ENCODE measurements around the gene TBX19. TPM values are rescaled to one million over a fixed set of nuclear protein-coding genes. Genes with fewer than 3 reads are reported as not detected.

The TBX19 gene
- total and polyA plus RNA-seq, 2 of the 8 experiments (the other 6 are each of a cell fraction or from before 2014, with no cell fraction given), result 1.0 to 1.8 TPM

- FAIRE-seq (no peak), DNase-seq (ENCODE audit: low read depth in 1 of 2, low spot score in 2 of 2) (no peak)
- no peak overlapping the region for H2BK120ac ChIP-seq (replicated peaks; ENCODE audit: low read depth, low read length)
- no peak overlapping the region for H3K4ac ChIP-seq (replicated peaks; ENCODE audit: insufficient read length, low read depth, low read length)
- no peak overlapping the region for H3K4me3 ChIP-seq (ENCODE audit: extremely low read depth in 1 of 4, insufficient read depth in 2 of 4, low read depth in 3 of 4, low read length in 4 of 4)
- CTCF ChIA-PET (ENCODE audit: partially characterized antibody), result interaction anchor here (0.7 to 3.6 kb wide), 5 partner anchors 9 to 238 kb away, joined by 3 to 29 read pairs (median 4); no protein-coding TSS in a partner anchor
- H3K79me2 ChIP-seq (ENCODE audit: control insufficient read depth in 1 of 2, insufficient read depth in 2 of 2, low read length in 2 of 2), result no peaks in the 10 kb centered on the region
- no peaks in the 10 kb centered on the region for H3K27me3 ChIP-seq (replicated peaks in 1 of 4; ENCODE audit: control insufficient read depth in 3 of 4, extremely low read depth in 1 of 4, insufficient read depth in 3 of 4, low read length in 3 of 4)
- H2BK12ac ChIP-seq (ENCODE audit: low read depth, low read length), result no peak overlapping the region
- no peak overlapping the region for H3K18ac ChIP-seq (ENCODE audit: extremely low read depth, low read length)
- no peak overlapping the region for H3K27ac ChIP-seq (ENCODE audit: low read depth, low read length)
- 94% methylated on average over 3 of the region's 3 CpGs; no CpG with 5 or more reads in 1 of the 2 experiments for WGBS, 2 experiments (ENCODE audit: extremely low coverage in 1 of 2, insufficient coverage in 1 of 2, insufficient read length in 1 of 2, insufficient replicate concordance in 2 of 2, low coverage in 1 of 2, low lambda C conversion rate in 2 of 2, missing lambda C conversion rate in 1 of 2)
- no peak overlapping the region for H4K91ac ChIP-seq (replicated peaks; ENCODE audit: insufficient read length, low read length)
- H3K4me1 ChIP-seq (replicated peaks in 1 of 4; ENCODE audit: control insufficient read depth in 3 of 4, insufficient read depth in 4 of 4, low read length in 3 of 4), result no peaks in the 10 kb centered on the region; a peak in 3 of 7 replicates
- H4K8ac ChIP-seq (ENCODE audit: extremely low read depth, insufficient read depth, low read length), result no peak overlapping the region
- H3K79me1 ChIP-seq (ENCODE audit: low read depth, low read length), result no peaks in the 10 kb centered on the region
- POLR2A ChIA-PET (ENCODE audit: partially characterized antibody), result no interaction called here
- TF ChIP-seq, protein P1, sequence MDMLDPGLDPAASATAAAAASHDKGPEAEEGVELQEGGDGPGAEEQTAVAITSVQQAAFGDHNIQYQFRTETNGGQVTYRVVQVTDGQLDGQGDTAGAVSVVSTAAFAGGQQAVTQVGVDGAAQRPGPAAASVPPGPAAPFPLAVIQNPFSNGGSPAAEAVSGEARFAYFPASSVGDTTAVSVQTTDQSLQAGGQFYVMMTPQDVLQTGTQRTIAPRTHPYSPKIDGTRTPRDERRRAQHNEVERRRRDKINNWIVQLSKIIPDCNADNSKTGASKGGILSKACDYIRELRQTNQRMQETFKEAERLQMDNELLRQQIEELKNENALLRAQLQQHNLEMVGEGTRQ (IDR thresholded peaks at IDR 0.05; ENCODE audit: low read length), result no peak
- TF ChIP-seq CBX5 (IDR thresholded peaks at IDR 0.05; ENCODE audit: low read depth, low read length) (no peak), SUZ12 (IDR thresholded peaks at IDR 0.05; ENCODE audit: low read length) (no peak)
- TF ChIP-seq, protein P2, sequence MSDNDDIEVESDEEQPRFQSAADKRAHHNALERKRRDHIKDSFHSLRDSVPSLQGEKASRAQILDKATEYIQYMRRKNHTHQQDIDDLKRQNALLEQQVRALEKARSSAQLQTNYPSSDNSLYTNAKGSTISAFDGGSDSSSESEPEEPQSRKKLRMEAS (IDR thresholded peaks at IDR 0.05), result no peak
- H3K23me2 ChIP-seq (ENCODE audit: low read depth, low read length), result no peaks in the 10 kb centered on the region; the same call in 1 of the 2 replicates
- H3K56ac ChIP-seq (replicated peaks; ENCODE audit: insufficient read length, low read depth, low read length), result no peak overlapping the region
- no peak overlapping the region for H2AK5ac ChIP-seq (ENCODE audit: low read depth, low read length)
- H3K14ac ChIP-seq (ENCODE audit: insufficient read length), result no peak overlapping the region
- no peak overlapping the region for H4K5ac ChIP-seq (ENCODE audit: insufficient read length, low read depth, low read length)
- H2AFZ ChIP-seq (ENCODE audit: low read length), result no peak overlapping the region
- no peak overlapping the region for H2BK20ac ChIP-seq (ENCODE audit: low read length)
- no peaks in the 10 kb centered on the region for H3K9me3 ChIP-seq (ENCODE audit: insufficient read depth in 2 of 2, low read depth in 1 of 2, low read length in 1 of 2)
- no peak overlapping the region for H3K23ac ChIP-seq (ENCODE audit: insufficient read length)
- H2BK15ac ChIP-seq (ENCODE audit: low read length), result no peak overlapping the region
- H3K4me2 ChIP-seq (ENCODE audit: insufficient read depth in 1 of 2, low read depth in 2 of 2, low read length in 2 of 2), result no peak overlapping the region
- no peak overlapping the region for H3K9ac ChIP-seq (replicated peaks in 1 of 4; ENCODE audit: extremely low read depth in 1 of 4, low read depth in 3 of 4, low read length in 3 of 4)
- H2BK5ac ChIP-seq (ENCODE audit: low read depth, low read length), result no peak overlapping the region
- H3K36me3 ChIP-seq (ENCODE audit: control insufficient read depth in 2 of 4, insufficient read depth in 4 of 4, low read length in 3 of 4), result no peaks in the 10 kb centered on the region
- no peaks in the 10 kb centered on the region for H4K20me1 ChIP-seq (replicated peaks in 1 of 2; ENCODE audit: control insufficient read depth in 1 of 2, insufficient read depth in 2 of 2, low read length in 2 of 2)
Observed at GRCh38 chr1:168330285-168330684, 49.6 kb downstream of the TBX19 start.

Data from H1 (cell line).